SIG-M5 treated with dmso at 0.1 percent for 504 hours (cell line): ENCODE results near the gene NCOA1.
"Not testable (repeated sequence)": the region's sequence is repeated elsewhere in the genome, so short reads cannot be mapped to it uniquely, and the experiment has no call there.

Source experiments
- DNase-seq: peaks from one replicate; lab custom pipeline; 2025; ENCODE audit not compliant: unreplicated experiment; lab: John Stamatoyannopoulos, UW

The NCOA1 gene

GRCh38 chr2:24532057-24532456 is 41.0 kb downstream of the NCOA1 start:
- DNase-seq = not testable (repeated sequence)

DNA sequence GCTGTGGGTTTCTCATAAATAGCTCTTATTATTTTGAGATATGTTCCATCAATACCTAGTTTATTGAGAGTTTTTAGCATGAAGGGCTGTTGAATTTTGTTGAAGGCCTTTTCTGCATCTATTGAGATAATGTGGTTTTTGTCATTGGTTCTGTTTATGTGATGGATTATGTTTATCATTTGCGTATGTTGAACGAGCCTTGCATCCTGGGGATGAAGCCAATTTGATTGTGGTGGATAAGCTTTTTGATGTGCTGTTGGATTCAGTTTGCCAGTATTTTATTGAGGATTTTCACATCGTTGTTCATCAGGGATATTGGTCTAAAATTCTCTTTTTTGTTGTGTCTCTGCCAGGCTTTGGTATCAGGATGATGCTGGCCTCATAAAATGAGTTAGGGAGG is 42.5 kb downstream of the NCOA1 start:
- not testable (repeated sequence) for DNase-seq

- peak; percentile 79 for DNase-seq
Measured at GRCh38 chr2:24538720-24539119, 47.7 kb downstream of the NCOA1 start.

- no peak for DNase-seq
Measured at GRCh38 chr2:24539258-24539657, 48.2 kb downstream of the NCOA1 start.

DNA sequence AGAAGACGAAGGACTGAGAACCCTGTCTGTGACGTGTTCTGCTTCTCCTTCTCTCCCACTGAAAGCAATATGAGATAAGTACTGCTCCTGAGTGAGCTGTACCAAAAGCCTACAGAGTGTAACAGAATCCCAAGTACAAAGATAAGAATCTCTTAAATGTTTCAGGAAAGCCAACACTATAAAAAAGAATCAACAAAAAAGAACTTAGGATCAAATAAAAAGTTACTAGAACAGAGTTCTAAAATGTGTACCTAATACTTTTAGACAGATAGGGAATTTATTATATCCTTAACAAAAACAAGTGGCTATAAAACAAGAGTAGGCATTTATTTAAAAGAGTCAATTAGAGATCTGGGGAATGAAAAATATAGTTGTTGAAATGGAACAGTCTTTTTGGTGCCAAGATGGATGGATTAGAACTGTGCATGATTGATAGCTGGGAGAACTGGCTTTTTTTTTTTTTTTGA is 49.0 kb downstream of the NCOA1 start:
- no peak for DNase-seq

DNA sequence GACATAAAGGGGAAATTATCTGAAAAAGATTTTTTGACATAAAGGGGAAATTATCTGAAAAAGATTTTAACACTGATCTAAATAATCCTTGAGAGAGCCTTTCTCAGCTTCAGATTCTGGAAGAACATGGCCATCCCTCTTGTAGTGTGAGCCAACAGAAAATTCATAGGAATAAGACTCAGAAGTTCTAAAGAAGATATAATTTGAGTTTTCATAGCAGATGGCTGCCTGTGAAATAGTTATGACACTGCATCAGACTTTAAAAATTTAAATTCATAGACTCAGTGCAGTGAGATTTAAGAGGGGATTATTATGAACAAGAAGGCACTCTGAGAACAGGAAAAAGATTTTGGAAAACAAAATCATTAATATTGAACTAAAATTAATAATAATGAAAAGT is 50.6 kb downstream of the NCOA1 start:
- no peak for DNase-seq

- no peak for DNase-seq
Measured at GRCh38 chr2:24542269-24542872, 51.3 kb downstream of the NCOA1 start.

DNA sequence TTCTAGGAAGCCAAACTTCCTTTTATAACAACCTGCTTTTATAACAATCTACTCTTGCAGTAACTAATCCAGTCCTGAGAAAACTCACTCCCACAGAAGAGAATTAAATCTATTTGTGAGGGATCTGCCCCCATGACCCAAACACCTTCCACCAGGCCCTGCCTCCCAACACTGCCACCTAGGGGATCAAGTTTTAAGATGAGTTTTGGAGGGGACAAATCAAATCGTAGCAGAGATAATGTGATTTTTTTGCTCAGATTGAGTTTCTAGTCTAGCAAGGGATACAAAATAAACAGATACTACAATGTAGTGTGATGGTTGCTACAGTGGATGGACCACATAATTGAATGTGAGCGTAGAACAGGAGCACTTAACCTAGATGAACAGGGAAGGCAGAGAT is 52.2 kb downstream of the NCOA1 start:
- no peak for DNase-seq

GRCh38 chr2:24544456-24545115 is 53.5 kb downstream of the NCOA1 start:
- DNase-seq = no peak

DNA sequence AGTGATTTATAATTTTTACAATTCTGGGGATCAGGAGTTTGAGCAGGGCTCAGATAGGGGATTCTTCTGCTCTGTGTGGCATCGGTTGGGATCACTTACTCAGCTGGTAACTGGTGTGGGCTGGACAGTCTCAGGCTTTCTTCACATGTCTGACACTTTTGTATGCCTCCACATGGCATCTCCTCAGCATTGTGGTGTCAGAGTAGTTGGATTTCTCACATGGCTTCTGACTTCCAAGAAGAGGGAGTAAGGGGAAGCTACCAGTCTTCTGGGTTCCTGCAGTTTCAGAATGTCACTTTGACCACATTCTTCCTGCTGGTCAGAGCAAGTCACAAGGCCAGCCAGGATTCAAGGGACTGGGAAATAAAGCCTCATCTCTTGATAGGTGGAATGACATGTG is 55.6 kb downstream of the NCOA1 start:
- DNase-seq = no peak

GRCh38 chr2:24548058-24548457 is 57.0 kb downstream of the NCOA1 start:
- DNase-seq = no peak

GRCh38 chr2:24550301-24550700 is 59.2 kb downstream of the NCOA1 start:
- not testable (repeated sequence) for DNase-seq

DNA sequence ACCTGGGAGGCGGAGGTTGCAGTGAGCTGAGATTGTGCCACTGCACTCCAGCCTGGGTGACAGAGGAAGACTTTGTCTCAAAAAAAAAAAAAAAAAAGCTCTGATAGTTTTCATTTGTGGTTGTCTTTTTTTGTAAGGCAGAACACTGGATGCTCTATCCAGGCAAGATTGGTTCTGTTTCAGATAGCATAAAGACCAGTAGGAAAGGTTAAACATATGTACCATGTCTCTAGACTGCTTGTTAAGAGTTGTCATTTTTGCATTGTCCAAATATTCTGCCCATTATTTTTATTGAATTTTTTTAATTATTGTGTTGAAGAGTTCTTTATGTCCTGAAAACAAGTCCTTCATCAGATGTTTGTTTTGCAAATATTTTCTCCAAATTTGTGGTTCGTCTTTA is 60.0 kb downstream of the NCOA1 start:
- no peak for DNase-seq

- no peak for DNase-seq
Measured at GRCh38 chr2:24552836-24553235, 61.8 kb downstream of the NCOA1 start.

DNA sequence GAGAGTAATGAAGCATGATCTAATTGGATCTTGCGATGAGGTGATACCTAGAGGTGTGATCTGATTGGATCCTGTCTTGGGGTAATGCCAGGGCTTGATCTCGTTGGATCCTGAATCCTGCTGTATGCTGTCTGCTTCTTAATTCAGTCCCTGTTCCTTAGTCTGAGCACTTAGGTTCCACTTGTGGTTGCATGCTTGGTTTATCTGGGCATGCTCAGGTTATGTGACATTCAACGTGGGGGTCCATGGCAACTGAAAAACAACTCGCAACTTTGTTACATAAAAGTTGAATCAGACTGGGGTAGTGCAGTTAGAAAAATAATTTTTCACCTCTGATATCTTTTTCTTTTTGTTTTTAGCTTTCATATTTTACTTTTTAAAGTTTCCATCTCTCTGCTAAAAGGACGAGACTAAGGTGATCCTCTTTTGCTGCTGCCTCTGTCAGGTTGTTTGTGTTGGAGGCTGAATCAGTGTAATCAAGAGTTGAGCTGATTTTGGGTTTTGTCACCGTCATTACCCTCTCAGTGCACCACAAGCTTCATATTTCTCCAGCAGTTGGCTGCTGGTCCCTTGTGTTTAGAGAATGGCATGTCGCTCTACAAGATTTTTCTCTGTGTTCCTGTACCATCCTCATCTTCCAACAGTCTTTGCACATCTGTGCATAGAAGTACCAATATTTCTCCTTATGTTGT is 67.9 kb downstream of the NCOA1 start:
- DNase-seq = no peak

GRCh38 chr2:24559473-24560113 is 68.5 kb downstream of the NCOA1 start:
- no peak for DNase-seq

GRCh38 chr2:24565537-24565936 is 74.5 kb downstream of the NCOA1 start:
- no peak for DNase-seq

- no peak for DNase-seq
Measured at GRCh38 chr2:24566209-24566608, 75.2 kb downstream of the NCOA1 start.

- DNase-seq = no peak
Measured at GRCh38 chr2:24566630-24567029, 75.6 kb downstream of the NCOA1 start.

GRCh38 chr2:24568551-24568950 is 77.5 kb downstream of the NCOA1 start:
- DNase-seq = no peak

DNA sequence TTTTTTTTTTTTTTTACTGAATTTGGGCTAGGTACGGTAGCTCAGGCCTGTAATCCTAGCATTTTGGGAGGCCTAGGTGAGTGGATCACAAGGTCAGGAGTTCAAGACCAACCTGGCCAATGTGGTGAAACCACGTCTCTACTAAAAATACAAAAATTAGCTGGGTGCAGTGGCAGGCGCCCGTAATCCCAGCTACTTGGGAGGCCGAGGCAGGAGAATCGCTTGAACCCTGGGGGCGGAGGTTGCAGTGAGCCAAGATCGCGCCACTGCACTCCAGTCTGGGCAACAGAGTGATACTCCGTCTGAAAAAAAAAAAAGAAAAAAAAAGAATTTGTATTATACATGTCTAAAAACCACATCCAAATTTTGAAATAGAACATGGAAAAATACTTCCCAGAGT is 78.5 kb downstream of the NCOA1 start:
- not testable (repeated sequence) for DNase-seq

DNA sequence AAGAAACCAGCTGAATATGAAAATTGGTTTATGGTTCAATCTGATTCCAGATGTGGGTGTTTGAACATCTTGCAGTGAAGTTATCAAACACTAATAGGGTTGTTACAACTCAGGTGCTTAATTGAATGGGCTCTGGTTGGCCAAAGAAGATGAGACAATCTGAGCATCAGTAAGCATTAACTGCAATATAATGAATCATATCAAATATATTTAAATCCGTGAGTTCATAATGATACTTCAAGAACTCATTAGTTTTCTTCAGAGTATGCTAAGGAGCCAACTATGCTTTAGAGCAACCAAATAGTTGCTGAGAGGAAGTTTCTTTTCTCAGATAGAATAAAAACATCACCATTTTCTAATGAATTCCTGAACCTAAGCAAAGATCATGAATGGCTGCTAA is 79.2 kb downstream of the NCOA1 start:
- DNase-seq = no peak
